NT2/D1 (cell line): ENCODE results near the gene CIROP.

ENCODE experiments used
- SUZ12 ChIP-seq: IDR thresholded peaks from 2 replicates; pipeline ENCODE4 v1.6.1; 2011; ENCODE audit not compliant: insufficient read length, insufficient read depth; ENCODE audit errors: extremely low read depth
- YY1 ChIP-seq: IDR thresholded peaks from 2 replicates; pipeline ENCODE4 v1.6.1; 2011; ENCODE audit not compliant: insufficient read length, insufficient read depth
- ZNF274 ChIP-seq: IDR thresholded peaks from 2 replicates; pipeline ENCODE4 v1.6.1; 2011; ENCODE audit warnings: mild to moderate bottlenecking, low read depth, low read length

- TF ChIP-seq SUZ12 (no peak), YY1 (no peak), ZNF274 (no peak)
Observed at GRCh38 chr14:23058654-23059504, 45.9 kb downstream of the CIROP start.
